Hematopoietic multipotent progenitor cell treated with erythropoietin and hydrocortisone succinate and interleukin-3 and kit ligand, for 6 days (in vitro differentiated cells): Measurements from ENCODE around the gene SYNPR.

Experiments used
- DNase-seq: peaks from one replicate; pipeline ENCODE4 v3.0.0-alpha.2; 2015

Gene SYNPR

DNA sequence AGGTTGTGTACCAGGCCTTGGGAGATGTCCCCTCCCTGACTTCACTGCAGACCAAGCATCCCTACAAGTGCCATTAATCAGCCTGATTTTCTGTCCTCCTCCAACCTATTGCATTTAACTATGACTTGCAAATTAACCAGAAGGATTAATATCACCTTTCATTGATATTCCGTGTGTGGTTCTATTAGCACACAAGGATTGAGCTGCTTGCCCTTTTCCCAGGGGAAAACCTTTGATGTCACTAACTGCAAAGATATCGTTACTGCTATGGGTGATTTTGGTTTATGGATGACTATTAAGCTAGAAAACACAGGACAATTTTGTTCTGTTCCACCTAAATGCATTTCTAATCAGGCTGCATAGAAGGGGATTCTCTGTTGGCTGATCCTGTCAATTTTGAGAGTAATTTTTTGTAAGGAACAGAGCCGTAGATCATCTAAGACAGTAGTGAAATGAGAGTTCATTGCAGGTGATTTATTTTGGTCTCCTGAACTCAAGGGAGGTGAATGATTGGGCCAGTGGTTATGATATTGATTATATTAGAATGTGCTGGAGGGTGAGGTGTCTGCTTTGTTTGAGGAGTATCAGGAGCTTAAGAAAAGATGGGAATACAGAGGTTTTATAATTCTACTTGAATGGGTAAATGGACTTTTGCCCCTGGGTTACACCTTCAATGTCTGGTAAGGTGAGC lies 196.9 kb downstream of the SYNPR start:
- DNase-seq, result no peak

DNA sequence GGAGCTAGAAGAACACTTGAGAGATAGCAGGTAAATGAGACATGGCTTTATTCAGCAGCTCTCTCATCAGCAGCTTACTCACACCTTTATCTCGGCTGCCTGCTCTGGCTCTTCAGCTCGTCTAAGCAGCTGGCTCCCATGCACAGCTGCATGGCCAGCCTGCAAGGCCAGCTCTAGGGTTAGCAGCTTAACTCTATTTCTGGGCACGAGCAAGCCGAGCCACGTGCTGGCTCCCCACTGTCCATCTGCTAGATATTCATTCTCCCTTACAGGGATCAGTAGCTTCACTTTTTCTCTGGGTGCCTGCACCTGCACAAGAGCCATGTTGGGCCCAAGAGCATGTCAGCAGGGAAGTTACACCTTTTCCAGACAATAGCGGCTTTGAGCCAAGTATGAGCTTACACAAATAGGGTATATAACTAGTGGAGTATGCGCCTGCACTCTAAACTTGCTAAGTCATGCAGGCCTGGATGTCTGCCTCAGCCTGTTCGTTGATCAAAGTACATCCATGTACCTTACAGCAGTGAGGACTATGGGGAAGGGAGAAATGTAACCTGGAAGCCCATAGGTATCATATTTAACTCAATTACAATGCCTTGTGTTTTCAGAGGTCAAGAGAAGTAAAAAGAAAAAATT lies 199.5 kb downstream of the SYNPR start:
- no peak for DNase-seq

DNA sequence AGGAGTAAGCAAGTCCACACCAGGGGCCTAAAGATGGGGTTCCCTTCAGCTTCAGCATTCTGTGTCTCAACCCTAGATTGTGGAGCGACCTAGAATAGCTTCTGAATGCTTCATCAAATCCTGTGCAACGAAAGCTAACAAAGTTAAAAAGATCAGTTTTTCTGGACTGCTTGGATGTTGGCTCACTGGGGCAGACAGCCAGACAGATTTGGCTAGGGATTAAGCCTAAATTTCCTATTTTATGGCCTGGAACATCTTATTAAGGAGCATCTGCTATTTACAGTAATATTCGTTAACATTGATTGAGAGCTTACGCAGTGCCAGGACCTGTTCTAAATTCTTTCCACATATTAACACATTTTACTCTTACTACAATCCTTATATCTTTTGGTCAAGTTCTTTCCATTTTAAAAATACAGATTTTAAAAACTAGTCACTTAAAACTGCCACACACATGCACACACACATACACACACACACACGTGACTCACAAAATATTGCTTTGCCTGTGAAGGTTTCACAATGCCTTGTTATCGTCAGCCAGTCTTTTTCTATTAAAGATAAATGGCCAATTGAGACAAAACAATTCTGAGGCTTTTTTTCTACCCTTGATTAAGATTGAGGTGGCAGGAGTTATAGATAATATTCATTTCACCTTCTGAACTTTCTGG lies 201.0 kb downstream of the SYNPR start:
- no peak for DNase-seq

DNA sequence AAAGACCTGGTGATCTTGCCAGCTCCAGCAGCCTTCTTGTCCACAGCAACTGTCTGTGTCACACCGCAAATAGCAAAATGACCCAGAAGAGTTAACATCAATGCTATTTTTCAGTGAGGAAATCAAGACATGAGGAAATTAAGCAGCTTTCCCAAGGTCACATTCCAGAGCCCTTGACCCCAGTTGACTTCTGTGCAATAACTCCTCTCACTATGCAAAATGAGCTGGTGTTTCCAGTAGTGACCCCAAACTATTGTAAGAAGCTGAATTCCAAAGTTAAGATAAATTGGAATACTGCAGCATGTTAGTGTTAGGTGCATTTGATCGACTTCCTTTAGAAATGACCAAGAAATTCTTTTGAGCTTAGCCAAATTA lies 201.5 kb downstream of the SYNPR start:
- no peak for DNase-seq

DNA sequence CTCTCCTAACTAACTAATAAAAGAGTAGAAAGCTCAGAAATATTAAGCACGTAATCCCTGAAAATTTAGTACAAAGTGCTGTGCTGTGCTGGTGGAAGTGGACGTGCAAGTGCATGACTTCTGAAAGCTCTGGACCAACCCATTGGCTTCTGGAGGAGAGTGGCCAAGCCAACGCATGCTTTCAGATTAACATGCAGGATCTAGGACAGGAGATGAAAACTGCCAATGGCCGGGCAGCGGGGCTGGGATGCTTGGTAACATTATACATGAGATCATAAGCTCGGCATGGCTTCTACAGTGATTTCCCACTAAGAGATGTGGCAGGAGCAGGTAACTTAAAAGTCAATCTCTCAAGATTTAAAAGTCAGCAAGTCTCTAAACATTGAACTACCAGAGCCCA lies 203.5 kb downstream of the SYNPR start:
- no peak for DNase-seq

GRCh38 chr3:63482341-63482740 lies 204.2 kb downstream of the SYNPR start:
- DNase-seq, result no peak

GRCh38 chr3:63492464-63492863 lies 214.4 kb downstream of the SYNPR start:
- no peak for DNase-seq

DNA sequence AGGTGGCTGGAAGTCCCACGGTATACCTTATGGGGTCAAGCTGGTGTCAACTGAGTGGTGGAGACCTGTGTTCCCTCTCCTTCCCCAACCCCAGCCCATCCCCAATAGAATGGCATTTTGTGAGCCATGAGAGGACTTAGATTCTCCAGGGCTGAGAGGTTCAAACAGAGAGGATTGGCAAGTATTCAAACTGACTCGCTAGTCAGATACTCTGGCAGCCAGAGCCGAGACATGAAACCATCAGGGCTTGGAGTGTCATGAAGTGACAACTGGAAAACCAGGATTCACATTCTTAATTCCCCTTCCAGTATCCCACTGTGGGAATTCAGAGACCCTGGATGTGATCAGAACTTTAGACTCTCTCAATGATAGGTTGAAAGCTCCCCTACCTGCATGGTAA lies 215.0 kb downstream of the SYNPR start:
- no peak for DNase-seq

DNA sequence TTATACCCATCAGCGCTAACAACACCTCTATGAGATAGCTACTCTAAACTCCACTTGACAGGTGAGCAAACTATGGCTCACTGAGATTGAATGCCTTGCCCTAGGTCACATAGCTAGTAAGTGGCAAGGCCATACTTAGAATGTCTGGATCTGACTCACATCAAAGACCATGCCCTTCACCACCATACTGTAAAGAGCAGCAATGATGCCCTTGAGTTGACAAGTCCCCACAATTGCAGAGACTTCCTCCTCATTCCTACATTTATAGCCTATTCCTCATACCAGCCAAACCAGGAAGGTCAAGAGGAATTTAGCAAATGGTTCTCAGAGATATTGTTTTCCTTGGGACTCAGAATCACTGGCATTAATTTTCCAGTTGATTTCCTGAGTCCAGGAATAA lies 216.5 kb downstream of the SYNPR start:
- DNase-seq, result no peak

DNA sequence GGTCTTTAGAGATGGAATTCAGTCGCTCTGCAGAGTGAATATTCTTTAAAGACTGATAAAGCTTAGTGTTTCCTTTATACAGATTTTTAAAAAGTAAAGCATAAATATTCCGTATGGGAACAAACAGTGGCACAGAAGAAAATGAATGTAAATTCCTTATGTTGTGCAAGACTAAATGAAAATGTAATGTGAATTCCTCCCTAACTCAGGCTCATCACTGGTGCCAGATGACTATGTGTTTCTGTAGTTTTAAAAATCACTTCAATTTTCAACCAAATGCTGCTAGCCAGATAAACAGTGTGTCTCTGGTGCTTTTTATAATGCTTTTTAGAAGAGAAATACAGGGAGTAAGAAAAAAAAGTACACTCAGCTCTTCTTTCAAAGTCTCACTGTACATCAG lies 219.5 kb downstream of the SYNPR start:
- no peak for DNase-seq

DNA sequence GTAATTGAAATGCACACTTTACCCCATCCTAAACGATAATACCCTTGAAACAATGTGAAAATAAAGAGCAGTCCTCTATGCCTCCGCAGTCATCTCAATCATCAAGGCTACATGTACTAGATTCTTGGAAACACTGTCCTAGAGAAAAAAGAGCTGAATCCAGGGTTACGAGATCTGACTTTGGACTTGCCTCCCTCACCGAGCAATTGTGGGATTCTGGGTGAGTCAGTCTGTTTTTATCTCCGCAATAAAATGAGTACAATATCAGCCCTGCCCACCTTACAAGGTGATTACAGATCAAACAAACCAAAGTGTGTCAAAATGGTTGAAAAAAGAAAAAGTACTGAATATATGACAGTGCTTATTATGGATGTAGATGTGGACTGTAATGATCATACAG lies 222.1 kb downstream of the SYNPR start:
- no peak for DNase-seq

DNA sequence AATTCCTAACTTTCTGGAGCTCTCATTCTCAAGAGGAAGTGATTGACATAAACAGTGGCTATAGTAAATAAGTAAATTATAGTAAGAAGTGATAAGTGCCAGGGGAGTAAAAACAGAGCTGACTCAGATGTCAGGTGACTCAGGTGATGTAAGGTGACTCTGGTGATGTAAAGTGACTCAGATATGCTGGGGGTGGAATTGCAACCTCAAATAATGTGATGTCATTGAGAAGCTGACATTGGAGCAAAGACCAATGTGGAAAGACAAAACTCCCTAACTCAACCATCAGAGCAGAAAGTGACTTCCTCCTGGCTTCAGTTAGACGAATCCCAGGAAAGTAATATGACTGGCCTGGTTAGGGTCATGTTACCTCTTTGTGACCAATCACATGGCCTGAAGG lies 230.2 kb downstream of the SYNPR start:
- no peak for DNase-seq

DNA sequence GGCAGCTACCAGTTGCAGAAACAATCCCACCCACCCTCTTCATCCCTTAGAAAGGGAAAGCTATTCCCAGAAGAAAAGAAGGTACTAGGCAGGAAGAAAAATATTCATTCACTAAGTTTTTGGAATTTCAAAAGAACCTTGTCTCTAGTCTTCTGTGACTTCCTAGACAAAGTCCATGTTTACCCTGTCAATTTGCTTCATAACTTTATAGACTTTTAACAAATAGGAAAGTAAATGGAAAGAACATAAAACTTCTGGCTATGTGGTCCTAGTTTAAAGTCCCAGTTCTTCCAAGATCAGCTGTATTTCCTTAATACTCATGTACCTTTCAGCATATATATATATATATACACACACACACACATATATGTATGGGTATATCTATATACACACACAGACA lies 230.7 kb downstream of the SYNPR start:
- DNase-seq, result no peak

- DNase-seq, result no peak
Measured at GRCh38 chr3:63513791-63514190, 235.7 kb downstream of the SYNPR start.

- DNase-seq, result no peak
Measured at GRCh38 chr3:63514678-63515077, 236.6 kb downstream of the SYNPR start.

DNA sequence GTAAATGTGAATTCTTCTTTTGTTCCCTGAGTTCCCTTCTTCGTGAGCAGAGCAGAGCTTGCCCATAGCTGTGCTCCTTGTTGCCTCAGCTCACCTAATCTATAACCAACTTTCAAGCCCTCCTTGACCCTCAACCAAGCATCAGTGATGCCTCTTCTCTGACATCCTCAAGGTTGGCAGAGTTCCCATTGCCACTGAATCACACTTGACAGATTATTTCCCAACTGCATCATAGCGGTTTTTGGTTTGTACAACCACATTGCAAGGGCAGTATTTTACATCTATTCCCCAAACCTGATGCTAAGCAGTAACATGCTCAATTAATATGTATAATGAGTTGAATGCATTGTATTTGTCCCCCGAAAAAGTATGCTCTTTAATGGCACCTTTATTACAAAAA lies 241.3 kb downstream of the SYNPR start:
- DNase-seq, result no peak

DNA sequence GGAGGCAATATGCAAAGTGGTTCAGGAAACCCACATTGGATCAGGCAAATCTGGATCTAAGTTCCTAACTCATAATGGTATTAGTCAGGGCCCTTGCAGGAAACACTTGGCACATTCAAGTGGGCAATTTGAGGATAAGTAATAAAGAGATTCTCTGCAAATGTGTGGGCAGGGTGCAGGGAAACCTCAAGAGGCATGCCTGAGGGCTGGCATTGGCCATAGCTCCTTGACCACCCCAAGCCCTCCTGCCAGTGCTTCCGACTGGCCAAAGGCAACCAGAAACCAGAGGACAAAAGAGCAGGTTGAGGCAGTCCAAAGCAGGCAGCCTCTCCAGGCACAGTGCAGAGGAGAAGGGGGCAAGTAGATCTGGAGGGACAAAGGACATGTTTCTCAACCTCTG lies 243.5 kb downstream of the SYNPR start:
- DNase-seq, result no peak

DNA sequence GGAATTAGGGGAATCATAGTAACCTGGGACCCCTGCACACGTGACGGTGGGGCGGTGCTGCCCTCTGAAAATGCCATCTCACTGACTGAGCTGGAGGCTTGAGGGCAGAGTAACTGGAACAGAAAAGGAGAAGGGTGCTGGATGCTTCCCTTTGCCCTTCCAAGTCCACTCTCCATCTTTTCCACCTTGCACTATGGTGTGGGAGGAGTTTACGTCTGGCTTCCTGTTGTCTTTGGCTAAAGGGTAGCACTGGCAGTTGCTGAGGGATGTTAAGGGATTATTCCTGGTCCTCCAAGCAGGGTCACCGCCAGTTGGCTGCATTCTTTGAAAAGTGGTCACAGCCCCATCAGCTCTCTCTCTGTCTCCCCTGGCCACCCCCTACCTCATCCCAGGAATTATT lies 245.0 kb downstream of the SYNPR start:
- DNase-seq, result no peak

- DNase-seq, result no peak
Measured at GRCh38 chr3:63528325-63529000, 250.4 kb downstream of the SYNPR start.

DNA sequence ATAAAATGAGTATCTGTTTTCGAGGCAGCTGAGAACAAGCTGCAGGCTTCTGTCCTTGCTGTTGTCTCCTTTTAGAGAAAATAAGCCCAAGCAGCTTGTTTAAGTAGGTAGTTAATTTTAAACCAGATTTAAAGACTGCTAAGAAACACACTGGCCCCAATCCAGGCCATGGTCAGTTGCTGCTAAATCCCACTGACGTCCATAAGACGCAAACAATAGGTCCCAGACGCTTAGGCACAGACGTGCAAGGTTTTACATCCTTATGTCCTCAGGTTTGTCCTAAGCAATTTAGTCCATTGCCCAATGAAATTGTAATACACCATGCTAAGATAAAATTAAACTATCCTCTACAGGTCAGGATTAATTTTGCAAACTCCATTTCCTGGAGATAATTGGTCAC lies 254.4 kb downstream of the SYNPR start:
- DNase-seq, result no peak

DNA sequence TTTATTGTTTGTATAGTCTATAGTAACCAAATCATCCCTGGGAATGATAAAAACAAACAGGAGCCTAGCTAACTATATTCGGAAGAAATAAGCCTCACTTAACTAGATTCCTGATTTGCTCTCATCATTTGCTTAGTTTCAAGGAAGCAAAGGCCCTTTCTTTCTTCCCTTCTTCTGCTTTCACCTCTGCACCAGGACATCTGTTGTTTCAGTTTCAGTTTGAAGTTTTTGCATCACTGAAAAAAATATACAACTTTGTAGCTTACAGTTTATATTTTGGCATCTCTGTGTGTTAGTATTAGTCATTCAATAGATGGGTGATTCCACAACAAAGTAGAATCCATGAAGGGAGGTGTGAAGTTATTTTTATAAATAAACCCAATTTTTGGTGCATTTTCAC lies 260.8 kb downstream of the SYNPR start:
- DNase-seq, result no peak

DNA sequence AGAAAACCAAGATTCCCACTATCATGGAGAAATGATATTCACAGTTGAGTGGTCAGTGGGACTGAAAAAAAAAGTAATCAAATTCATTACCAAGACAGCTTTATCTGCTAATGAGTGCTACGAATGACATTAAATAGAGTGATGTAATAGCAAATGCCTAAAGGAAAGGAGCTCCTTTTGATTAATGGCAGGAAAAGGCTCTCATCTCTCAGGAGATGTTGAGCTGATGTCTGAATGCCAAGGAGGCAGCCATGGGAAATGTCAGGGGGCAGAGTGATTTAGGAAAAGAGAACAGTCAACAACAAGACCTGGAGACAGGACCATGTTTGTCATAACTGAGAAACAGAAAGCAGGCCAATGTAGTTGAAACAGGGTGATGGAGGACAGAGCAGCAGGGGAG lies 277.7 kb downstream of the SYNPR start:
- no peak for DNase-seq

DNA sequence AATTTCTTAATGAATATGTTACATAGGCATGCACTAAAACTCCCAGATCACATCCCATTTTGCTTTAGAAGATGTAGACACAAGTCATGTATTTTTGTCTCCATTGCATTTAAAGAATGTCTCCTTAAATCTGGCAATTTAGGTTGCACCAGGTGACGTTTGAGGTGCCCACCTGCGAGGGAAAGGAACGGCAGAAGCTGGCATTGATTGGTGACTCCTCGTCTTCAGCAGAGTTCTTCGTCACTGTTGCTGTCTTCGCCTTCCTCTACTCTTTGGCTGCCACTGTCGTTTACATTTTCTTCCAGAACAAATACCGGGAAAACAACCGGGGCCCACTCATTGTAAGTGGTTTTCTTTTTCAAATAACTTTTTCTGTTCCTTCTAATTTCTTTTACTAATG lies 278.3 kb downstream of the SYNPR start:
- DNase-seq, result no peak

DNA sequence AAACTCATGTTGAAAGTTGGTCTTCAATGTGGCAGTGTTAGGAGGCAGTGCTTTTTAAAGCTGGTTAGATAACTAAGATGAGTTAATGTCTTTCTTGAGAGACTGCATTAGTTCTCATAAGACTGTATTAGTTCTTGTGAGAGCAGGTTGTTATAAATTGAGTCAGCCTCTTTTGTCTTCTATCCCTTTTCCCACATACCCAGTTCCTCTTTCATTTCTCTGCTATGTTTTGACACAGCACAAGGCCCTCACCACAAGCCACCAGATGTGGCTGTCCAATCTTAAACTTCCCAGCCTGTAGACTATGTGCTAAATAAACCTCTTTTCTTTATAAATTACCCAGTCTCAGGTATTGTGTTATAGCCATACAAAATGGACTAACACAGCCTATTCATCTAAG lies 279.8 kb downstream of the SYNPR start:
- DNase-seq, result no peak
